D721Med (cell line): Measurements from ENCODE around the gene NAV3.
A peak's percentile ranks its signal among the peaks of the same experiment; 100 is the strongest.

Experiments
- DNase-seq: peaks from one replicate; pipeline ENCODE4 v3.0.0; 2011; ENCODE audit warnings: low spot score; ENCODE audit not compliant: insufficient read length
- FAIRE-seq: peaks from 2 replicates; lab custom pipeline; 2011; peaks lifted over from hg19 to GRCh38; lab: Jason Lieb, UNC
- TF ChIP-seq, protein P1 (sequence below): IDR thresholded peaks from 2 replicates; pipeline ENCODE4 v1.5.1; 2012; ENCODE audit warnings: mild to moderate bottlenecking, control low read depth; ENCODE audit not compliant: insufficient read depth; ENCODE audit errors: missing control alignments

The NAV3 gene

DNA sequence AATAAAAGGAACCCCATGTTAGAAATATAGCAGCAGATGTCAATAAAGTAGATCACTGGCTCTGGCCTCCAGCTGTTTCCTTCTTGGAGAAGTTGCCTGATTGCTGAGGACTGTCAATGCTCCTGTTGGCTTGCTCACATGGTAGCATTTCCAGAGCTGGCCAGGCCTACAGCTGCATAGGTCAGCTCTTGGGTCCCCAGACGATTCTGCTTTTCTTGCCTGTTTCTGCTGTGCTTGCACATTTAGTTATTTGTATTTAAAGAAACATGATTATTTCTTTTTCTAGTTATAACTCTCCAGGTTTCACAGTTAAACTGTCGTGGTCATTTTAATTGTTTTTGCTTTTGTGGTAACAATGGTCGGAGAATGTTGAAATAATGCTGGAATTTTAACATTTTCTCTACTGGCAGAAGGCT is 7.2 kb downstream of the NAV3 start:
- TF ChIP-seq, protein P1, sequence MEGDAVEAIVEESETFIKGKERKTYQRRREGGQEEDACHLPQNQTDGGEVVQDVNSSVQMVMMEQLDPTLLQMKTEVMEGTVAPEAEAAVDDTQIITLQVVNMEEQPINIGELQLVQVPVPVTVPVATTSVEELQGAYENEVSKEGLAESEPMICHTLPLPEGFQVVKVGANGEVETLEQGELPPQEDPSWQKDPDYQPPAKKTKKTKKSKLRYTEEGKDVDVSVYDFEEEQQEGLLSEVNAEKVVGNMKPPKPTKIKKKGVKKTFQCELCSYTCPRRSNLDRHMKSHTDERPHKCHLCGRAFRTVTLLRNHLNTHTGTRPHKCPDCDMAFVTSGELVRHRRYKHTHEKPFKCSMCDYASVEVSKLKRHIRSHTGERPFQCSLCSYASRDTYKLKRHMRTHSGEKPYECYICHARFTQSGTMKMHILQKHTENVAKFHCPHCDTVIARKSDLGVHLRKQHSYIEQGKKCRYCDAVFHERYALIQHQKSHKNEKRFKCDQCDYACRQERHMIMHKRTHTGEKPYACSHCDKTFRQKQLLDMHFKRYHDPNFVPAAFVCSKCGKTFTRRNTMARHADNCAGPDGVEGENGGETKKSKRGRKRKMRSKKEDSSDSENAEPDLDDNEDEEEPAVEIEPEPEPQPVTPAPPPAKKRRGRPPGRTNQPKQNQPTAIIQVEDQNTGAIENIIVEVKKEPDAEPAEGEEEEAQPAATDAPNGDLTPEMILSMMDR, result no peak
- no peak for DNase-seq
- FAIRE-seq, result no peak

DNA sequence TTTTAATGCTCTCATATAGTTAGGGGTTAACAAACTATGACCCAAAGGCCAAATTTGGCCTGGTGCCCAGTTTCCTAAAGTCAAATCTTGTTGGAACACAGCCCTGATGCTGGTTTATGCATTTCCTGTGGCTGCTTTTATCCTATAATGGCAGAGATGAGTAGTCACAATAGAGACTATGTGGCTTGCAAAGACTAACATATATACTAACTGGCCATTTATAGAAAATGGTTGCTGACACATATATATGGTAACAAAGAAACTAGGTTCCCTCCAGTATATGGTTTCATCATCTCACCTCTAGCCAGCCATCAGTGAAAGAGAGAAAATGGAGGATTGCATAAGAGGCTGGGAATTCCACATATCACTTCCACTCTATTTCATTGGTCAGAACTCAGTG is 10.8 kb downstream of the NAV3 start:
- no peak for DNase-seq
- TF ChIP-seq, protein P1, result no peak
- FAIRE-seq, result no peak

GRCh38 chr12:77842430-77842829 is 11.7 kb downstream of the NAV3 start:
- DNase-seq (no peak), FAIRE-seq (no peak)
- TF ChIP-seq, protein P1, result no peak

DNA sequence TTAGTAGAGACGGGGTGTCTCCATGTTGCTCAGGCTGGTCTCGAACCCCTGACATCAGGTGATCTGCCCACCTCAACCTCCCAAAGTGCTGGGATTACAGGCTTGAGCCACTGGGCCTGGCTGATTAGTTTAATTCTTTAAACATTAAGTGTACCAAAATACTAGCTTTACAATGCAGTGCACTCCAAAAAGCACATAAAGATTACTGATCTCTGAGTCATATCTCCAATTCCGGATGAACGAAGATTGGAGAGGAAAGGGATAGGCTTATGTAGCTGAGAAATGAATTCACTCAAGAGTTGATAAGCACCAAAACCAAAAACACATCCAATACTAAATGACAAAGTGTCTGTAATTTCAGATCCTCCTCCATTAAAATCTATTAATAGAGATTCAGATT is 15.1 kb downstream of the NAV3 start:
- FAIRE-seq (no peak), DNase-seq (no peak)
- TF ChIP-seq, protein P1, result no peak

DNA sequence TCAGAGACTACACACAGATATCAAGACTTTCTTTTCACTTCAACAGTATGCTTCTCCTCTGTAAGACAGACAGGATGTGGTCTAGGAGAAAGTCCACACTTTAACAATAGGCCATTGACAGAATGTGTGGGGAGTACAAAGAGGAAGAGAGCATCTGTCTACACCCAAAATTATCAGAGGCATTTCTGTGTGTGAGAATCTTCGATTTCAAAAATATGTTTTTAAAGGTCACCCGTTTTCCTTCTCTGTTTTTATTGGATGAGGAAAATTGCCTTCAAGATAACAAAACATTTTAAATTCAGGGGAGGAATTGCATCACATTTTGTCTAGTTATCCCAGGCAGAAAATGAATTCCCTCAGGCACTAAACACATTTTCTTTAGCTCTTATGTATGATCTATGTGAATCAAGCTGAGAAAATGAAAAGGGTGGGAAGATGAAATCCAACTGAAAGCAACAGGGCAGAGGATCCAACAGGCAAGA is 16.4 kb downstream of the NAV3 start:
- no peak for FAIRE-seq
- TF ChIP-seq, protein P1, result no peak
- DNase-seq, result no peak

- DNase-seq (no peak), FAIRE-seq (no peak)
- TF ChIP-seq, protein P1, result no peak
These were observed 17.2 kb downstream of the NAV3 start for GRCh38 chr12:77847680-77848431.

DNA sequence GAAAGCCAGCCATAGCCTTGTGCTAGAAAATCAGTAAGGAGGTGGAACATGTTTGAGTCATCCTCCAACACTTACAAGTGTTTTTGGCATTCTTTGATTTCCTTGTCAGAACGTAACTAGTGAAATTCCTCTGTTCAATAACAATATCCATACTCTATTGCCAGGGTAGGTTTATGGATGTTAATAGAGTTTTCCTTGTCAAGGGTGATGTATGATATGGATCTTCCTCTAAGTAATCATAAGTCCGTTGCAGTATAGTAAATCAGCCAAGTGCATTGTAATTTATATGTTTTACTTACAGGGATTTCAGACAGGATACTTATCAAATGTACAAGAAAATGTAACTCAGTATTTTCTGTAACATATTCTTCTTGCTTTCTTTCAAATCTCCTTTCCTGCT is 19.4 kb downstream of the NAV3 start:
- peak; percentile 61 for FAIRE-seq
- DNase-seq, result no peak
- TF ChIP-seq, protein P1, result no peak
